NCI-H2171 treated with DMSO at 0.1 percent for 48 hours (cell line): ENCODE measurements around the gene WHAMM.
A peak's percentile ranks its signal among the peaks of the same experiment; 100 is the strongest.
"Not testable (repeated sequence)": the region's sequence is repeated elsewhere in the genome, so short reads cannot be mapped to it uniquely, and the experiment has no call there.

Source experiments
- DNase-seq: peaks from one replicate; lab custom pipeline; 2025; lab: John Stamatoyannopoulos, UW

WHAMM gene

GRCh38 chr15:82802497-82802896 lies 6.9 kb upstream of the WHAMM start:
- DNase-seq: no peak

GRCh38 chr15:82803793-82804574 lies 5.4 kb upstream of the WHAMM start:
- no peak for DNase-seq

- DNase-seq: no peak
Observed at GRCh38 chr15:82804575-82804949, 4.9 kb upstream of the WHAMM start.

GRCh38 chr15:82805994-82806406 lies 3.4 kb upstream of the WHAMM start, which contains the start of gene FSD2:
Gene FSD2, minus strand, starts transcription at chr15:82806069. Its CDS starts 18,679 bp downstream, at chr15:82787390.
- no peak for DNase-seq

DNA sequence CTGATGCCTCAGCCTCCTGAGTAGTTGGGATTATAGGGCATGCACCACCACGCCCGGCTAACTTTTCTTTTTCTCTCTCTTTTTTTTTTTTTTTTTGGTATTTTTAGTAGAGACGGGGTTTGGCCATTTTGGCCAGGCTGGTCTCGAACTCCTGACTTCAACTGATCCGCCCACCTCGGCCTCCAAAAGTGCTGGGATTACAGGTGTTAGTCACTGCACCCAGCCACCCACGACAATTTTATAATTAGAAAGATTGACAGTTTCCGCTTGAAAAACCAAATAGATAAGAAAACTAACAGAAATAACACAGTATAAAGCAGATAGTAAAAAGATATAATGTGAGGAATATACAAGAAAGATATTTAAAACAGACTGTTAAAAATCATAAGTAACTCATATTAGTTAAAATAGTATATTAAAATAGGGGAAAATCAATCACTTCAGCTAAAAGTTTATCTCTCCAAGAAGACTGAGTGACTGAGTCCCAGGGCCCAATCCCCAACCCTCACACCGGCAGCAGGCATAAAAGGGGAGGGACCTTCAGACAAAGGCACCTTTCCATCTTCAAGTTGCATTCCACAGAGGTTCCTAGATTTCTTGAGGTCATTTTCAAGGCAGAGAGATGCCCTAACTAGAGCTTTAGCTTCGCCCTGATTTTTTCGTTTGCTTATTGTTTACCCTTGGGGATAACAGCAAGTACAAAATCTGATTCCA lies 1.4 kb upstream of the WHAMM start:
- DNase-seq: no peak

DNA sequence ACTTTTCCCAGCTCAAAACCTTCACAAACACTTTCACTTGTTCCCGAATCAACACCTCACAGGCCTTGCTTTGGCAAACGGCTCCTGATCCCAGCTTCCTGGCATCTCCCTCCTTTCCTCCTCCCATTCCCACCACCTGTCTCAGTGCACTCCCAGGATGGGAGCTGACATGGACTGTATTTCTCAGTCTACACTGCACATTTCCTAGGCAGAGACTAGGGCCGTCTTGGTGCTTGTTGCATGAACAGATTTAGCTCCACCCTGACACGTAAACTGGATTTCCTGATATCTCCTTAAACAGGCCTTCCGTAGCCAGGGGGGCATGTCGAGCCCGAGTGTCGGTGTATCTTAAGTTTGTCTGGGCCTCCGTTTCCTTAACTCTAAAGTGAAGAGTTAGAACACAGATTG lies 790 bp upstream of the WHAMM start:
- DNase-seq: no peak

DNA sequence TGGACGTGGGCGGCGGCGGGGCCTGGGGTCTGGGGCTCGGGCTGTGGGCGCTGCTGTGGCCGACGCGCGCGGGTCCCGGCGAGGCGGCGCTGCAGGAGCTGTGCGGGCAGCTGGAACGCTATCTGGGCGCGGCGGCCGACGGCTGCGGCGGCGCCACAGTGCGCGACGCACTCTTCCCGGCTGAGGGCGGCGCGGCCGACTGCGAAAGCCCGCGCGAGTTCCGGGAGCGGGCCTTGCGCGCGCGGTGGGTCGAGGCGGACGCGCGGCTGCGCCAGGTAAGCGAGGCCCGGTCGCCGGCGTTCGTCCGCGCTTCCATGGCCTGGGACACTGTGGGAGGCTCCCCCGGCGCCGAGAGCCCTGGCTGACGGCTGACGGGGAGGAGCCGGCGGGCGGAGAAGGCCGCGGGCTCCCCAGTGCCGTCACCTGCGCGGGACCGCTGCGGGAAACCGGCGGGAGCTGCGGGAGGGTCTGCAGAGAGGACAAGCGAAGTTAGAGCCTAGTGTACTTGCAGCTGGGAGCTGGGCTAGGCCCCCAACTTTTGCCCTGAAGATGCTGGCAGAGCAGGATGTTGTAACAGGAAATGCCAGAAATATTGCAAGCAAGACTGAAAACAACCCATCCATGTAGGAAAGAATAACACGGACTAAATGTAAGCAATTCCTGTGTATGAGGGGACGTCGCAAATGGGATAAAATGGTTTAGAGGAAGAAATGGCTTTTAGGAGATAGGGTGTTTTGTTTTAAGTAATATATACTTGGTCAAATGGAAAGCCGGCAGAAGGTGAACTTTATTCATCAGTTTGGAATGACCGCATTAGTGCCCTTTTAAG lies 847 bp downstream of the WHAMM start:
- peak; percentile 44 for DNase-seq

GRCh38 chr15:82810890-82811426 lies 1.5 kb downstream of the WHAMM start:
- DNase-seq: no peak

- DNase-seq: no peak
Observed at GRCh38 chr15:82812994-82813393, 3.6 kb downstream of the WHAMM start.

DNA sequence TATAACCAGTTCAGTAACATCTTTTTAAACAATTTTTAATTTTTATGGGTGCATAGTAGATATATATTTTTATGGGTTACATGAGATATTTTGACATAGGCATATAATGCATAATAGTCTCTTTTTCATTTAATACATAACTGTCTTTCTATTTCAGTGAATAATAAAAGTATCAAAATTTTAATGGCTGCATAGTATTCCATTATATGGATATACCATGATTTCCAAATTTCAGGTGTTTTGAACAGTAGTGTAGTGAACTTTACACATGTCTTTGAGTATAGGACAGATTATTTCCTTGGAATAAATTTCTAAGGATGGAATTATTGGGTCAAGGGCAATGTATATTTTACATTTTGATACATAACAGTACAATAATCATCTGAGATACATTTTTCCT lies 10.7 kb downstream of the WHAMM start:
- DNase-seq: no peak

GRCh38 chr15:82821396-82821795 lies 12.0 kb downstream of the WHAMM start:
- DNase-seq: not testable (repeated sequence)

- DNase-seq: not testable (repeated sequence)
Observed at GRCh38 chr15:82821851-82822250, 12.4 kb downstream of the WHAMM start.

- no peak for DNase-seq
Observed at GRCh38 chr15:82823049-82823448, 13.6 kb downstream of the WHAMM start.

GRCh38 chr15:82828075-82828474 lies 18.6 kb downstream of the WHAMM start:
- no peak for DNase-seq

DNA sequence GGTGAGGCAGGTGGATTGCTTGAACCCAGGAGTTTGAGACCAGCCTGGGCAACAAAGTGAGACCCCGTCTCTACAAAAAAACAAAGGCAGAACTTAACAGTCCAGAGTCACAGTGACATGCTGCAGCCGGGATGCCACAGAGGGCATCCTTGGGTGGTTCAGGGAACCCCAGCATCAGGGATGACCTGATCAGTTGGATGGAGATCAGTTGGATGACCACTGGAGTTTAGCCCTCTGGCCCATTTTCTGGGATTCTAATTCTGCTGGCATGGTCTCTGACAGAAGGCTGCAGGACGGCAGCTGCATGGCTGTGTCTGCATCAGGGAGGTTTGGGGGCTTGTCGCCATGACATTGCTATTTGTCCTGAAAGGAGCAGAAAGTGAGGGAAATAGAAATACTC lies 19.8 kb downstream of the WHAMM start:
- no peak for DNase-seq

DNA sequence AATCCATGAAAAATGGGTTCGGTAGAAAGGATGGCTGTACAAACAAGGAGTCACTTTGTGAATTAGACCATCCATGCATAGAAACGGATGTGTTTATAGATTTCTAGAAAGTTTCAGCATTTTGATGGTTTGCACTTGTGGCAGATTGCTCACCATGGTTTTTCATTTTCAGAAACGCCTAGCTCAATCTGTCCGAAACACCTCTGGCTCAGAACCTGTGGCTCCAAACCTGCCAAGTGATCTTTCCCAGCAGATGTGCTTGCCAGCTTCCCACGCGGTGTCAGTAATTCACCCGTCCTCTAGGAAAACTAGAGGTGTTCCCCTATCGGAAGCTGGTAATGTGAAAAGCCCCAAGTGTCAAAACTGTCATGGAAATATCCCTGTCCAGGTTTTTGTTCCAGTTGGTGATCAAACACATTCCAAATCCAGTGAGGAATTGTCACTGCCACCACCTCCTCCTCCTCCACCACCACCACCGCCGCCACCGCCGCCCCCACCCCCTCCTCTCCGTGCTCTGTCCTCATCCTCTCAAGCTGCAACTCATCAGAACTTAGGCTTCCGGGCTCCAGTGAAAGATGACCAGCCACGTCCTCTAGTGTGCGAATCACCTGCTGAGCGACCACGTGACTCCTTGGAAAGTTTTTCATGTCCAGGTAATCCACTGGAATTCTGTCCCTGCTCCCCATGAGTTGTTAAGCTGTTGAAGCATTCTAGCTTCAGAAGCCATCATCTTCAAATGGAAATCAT lies 21.2 kb downstream of the WHAMM start:
- no peak for DNase-seq

GRCh38 chr15:82831894-82832600 lies 22.6 kb downstream of the WHAMM start:
- DNase-seq: no peak

- no peak for DNase-seq
Observed at GRCh38 chr15:82832601-82833361, 23.4 kb downstream of the WHAMM start.

DNA sequence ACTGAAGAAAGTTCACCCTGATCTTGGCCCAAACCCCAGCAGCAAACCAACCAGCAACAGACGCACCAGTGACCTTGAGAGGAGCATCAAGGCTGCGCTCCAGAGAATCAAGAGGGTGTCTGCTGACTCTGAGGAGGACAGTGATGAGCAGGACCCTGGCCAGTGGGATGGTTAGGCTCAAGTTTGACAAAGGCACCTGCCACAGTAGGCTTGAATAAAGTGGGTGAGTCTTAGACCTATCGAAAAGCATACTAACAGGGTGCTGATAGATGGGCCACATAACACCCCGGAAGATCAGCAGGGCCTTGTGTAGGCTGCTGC lies 23.9 kb downstream of the WHAMM start:
- no peak for DNase-seq

DNA sequence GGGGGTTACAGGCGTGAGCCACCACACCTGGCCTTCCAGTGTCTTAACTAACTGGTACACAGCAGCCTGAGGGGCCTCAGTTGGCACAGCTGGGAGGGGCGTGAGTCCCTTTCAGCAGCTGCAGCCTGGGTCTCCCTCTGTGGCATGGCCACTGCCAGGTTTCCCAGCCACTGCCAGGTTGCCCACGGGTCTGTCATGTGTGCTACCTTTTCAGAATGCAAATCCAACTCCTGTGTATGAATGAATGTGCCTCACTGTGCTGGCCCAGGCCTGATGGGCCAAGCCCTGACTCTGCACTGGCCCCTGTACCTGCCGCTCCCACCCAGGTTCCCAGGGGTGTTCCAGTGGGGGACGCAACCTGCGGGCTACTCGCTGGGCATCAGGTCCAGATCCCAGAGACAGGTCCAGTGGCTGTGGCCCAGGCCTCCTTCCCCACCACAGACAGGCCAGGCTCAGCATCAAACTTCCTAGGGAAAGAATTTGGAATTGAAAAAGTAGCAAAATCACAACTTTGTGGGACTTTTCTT lies 26.0 kb downstream of the WHAMM start:
- DNase-seq: no peak
